ENCODE results near the gene JAG1.

JAG1 gene

GRCh38 chr20:10652185-10652584 is 21.6 kb downstream of the JAG1 start:
- no peak for DNase-seq

DNA sequence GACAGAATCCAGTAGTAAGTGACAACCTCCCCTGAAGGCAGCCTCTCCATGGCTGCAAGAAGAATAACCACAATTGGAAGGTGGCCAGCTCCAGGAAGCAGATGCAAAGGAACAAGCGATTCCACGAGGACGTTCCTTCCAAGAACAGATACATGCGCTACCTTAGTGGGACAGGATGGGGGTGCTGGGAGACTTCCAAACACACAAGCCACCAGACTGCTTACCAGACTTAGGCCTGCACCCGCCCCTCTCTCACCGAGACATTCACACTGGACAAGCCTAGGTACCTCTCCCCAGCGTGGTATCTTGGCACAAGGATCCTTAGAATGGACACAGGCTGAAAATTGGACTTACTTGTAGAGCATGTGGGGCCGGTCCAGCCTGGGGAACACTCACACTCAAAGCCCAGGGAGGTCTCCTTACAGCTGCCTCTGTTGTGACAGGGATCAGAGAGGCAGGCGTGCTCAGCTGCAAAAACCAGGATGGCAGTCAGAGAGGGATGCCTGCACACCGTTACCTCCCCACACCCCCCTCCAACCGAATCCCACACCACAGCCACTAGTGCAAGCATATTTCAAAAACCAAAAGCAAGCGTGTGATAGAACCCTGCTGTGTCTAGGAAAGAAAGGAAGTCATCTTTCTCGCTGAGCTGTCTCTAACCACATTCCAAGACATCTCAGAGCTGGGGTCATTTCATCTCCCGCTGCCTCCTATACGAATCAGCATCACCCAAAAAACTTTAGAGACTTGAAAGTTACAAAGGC is 22.4 kb downstream of the JAG1 start:
- no peak for DNase-seq

DNA sequence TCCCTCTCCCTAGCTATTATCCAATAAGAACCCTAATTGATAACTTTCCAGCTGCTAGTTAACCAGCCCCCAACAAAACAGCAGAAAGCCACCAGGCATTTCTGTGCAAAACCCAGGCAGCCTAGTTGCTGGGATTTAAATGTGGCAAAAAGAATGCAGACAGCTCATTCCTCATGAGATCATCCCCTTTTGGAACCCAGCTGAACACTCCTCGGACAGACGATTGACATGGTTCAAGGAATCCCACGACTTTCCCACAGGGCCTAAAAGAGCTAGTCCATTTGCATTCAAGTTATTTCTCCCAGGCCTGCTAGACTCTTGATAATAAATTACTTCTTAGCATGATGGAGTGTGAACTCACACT is 24.0 kb downstream of the JAG1 start:
- DNase-seq, result no peak

DNA sequence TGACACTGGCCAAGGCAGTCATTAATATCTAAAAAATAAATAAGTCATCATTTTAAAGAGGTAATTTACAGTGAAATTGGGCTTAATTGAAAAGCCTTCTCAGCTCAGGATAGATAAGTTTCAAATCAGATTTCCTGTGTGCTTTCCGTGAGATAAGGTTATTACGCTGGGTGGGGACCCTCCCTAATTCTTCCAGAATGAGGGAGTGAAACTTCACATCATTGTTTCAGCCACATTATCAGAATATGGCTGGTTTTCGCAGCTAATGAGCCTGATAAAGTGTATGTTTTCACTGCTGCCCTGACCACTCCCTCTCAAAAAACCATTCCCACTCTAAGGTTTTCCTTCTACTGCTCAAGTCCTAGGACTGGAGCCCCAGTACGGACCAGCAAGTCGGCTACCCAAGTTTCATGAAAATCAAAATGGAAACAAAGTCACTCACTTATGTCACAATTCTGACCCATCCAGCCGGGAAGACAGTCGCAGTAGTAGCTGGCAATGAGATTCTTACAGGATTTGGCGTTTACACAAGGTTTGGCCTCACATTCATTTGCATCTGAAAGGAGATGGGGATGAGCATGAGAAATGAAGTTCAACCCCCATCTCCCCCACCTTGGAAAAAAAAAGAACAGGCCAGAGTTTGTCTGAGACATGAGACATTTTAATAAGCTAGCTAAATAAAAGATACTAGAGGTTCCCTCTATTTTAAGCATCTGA is 24.6 kb downstream of the JAG1 start:
- no peak for DNase-seq

DNA sequence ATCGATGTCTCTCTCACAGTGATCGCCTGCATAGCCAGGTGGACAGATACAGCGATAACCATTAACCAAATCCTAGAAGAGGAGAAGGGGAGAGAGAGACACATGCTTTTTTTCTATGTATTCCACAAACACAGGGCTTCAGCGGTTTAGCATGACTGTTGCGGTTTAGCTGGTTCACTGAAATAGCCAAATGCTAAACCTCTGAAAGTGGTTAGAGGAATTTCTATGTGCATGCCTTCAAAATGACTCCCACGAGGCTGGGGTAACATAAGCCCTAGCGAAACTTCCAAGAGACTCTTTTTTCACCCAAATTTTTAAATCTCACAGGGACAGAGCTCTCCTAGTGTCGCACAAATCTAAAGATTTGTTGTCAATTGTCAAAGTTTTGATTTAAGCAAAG is 25.1 kb downstream of the JAG1 start:
- no peak for DNase-seq

GRCh38 chr20:10647909-10648308 is 25.9 kb downstream of the JAG1 start:
- no peak for DNase-seq

- no peak for DNase-seq
Measured at GRCh38 chr20:10647471-10647870, 26.3 kb downstream of the JAG1 start.

GRCh38 chr20:10646886-10647420 is 26.8 kb downstream of the JAG1 start:
- no peak for DNase-seq

DNA sequence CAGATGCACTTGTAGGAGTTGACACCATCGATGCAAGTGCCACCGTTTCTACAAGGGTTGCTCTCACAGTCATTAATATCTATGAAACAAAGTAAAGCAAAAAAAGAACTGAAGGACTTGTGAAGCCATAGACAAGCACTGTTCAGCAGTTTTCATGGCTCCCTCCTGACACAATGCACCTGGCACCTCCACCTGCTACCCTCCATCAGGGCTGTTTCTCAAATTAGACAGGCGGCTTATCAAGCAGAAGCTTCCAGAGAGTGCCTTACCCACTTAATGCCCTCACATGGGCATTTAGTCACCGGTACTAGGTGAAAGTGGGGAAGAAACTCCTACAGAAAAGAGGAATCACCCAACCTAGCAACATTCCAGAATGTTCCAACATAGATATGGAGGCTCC is 27.8 kb downstream of the JAG1 start:
- no peak for DNase-seq

DNA sequence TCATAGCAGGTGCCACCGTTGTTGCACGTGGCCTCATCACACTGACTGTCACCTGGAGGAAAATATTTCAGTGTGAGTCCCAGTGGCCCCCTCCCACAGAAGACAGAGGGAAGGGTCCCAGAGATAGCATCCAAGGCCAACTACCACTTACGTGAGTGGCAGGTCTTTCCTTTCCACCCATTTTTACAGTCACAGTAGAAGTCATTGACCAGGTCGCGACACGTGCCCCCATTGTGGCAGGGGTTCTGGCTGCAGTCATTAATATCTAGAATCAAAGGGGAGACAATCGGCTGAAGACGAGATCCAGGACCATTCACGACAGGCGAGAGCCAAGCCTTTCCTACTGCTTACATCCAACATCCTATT is 28.6 kb downstream of the JAG1 start:
- no peak for DNase-seq

DNA sequence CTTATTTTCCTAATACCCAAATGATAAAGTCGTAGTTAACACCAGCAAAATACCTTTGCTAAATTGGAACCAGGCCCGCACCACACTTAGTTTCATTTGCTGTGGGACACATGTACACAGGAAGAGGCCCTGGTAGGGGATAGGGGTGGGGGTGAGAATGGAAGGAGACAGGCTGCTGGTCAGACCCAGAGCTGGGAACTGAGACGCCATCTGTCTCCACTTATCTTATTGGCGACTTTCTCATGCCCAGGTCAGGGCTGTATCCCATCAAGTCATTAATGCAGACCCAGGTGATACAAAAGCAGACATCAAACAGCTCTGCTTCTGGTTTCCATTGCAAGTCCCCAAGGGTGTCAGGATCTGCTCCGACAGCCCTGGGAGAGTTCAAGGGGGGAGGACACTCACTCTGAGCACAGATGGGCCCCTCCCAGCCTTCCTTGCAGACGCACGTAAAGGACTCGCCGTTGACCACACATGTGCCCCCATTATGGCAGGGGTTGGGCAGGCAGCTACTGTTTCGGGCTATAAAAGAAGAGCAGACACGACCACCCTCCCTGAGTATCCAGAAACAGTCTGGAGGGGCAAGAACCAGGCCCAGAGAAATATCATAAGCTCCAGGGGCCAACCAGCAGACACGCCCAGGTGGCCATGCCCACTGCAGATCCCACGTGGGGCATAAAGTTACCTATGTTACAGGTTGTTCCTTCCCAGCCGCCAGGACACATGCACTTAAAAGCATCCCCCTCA is 29.2 kb downstream of the JAG1 start:
- DNase-seq, result no peak

DNA sequence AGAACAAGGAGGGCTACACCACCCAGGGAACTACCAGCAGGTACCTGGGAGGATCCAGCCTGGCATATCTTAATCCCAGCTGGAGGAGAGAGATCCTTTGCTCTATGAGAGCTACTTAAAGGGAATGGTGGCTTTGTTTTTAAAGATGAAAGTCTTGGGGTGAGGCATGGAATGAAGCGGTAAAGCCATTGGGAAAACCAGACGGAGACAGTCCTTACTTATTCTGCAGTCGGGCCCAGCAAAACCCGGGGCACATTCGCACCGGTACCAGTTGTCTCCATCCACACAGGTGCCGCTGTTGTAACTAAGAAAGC is 30.3 kb downstream of the JAG1 start:
- DNase-seq, result no peak

- DNase-seq, result no peak
Measured at GRCh38 chr20:10642856-10643559, 30.8 kb downstream of the JAG1 start.

- DNase-seq, result no peak
Measured at GRCh38 chr20:10641893-10642292, 31.9 kb downstream of the JAG1 start.

DNA sequence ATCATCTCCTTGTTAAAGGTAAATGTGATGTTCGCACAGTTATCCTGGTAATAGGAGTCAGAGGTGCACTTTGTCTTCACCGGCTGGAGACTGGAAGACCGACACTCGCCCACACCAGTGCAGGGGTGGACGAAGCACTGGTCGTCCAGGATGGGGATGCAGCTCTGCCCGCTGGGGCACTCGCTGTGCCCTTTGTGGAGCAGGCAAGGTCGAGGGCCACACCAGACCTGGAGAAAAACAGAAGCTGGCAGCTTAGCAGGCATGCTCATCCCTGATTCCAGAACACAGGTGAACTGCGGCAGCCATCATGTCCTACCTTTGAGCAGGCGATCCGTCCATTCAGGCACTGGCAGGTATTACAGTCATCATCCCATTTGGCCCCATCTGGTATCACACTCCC is 32.3 kb downstream of the JAG1 start:
- DNase-seq, result no peak

GRCh38 chr20:10640897-10641296 is 32.9 kb downstream of the JAG1 start:
- DNase-seq, result no peak

DNA sequence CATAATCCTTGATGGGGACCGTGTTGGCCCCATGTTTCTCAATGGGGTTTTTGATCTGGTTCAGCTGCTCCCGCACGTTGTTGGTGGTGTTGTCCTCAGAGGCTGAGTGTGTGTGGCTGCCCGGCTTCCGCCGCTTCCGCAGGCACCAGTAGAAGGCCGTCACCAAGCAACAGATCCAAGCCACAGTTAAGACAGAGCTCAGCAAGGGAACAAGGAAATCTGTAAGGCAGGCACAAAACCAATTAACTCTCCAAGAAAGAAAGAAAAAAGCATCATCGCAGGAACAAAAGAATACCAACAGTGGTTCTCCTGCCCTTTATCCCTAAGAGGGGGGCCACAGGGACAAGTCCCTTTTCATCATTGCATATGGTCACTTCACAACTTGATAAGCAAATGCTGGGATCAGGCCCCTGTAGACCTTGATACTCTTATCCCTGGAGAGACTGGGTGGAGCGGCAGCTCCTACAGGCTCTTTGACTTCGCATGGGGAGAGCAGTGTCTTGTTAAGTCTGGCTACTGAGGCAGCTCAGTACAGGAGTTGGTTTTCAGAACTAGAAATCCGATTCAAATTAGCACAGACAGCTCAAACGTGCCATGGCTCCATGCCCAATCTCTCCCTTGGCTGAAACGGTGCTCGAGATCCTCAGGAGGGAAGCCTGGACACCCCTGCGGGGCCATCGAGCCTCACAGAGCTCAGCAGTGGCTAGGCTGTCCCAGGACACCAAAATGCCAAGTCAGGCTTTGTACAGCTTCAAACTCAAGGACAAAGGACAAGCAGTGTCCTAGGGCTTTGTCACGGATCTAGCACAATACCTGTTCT is 33.9 kb downstream of the JAG1 start:
- no peak for DNase-seq

DNA sequence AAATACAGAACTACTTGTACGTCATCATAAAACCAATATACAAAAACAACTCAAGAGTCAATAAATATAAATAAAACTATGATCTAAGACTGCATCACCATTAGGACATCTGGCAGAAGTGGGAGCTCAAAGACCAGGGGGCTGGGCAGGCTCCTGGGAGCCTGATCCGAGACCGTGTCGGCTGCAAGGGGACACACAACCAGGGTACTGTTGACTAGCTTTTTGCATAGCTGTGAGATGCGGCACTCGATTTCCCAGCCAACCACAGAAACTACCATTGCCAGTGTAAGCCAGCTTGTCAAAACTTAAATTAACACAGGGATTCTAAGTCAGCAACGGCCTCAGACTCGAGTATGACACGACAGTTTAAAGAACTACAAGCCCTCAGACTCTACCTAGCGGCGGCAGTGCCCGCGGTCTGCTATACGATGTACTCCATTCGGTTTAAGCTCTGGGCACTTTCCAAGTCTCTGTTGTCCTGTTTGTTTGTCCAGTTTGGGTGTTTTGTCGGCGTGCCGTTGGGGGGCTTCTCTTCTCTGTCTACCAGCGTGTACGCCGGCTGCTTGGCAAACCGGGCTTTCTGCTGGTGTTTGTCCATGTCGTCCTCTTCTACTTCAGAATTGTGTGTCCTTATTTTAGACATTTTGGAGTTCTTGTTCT is 34.6 kb downstream of the JAG1 start:
- DNase-seq, result no peak

DNA sequence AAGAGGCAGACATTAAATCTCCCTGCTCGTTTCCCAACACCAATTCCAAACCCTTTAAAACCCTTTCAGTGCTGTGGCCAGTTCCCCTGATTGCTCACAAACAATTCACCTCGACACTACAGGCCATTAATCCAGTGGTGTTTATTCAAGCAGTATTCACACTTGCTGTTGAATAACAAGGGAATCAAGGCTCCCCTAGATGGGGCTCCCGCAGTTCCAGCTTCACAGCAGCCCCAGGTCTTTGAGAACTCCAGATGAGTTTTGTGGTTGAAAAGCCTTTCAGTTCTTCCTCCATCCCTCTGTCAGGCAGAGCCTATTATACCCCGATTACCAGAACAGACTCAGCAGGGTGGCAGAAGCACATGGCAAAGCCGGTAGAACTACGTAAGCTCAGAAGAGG is 36.2 kb downstream of the JAG1 start:
- no peak for DNase-seq

DNA sequence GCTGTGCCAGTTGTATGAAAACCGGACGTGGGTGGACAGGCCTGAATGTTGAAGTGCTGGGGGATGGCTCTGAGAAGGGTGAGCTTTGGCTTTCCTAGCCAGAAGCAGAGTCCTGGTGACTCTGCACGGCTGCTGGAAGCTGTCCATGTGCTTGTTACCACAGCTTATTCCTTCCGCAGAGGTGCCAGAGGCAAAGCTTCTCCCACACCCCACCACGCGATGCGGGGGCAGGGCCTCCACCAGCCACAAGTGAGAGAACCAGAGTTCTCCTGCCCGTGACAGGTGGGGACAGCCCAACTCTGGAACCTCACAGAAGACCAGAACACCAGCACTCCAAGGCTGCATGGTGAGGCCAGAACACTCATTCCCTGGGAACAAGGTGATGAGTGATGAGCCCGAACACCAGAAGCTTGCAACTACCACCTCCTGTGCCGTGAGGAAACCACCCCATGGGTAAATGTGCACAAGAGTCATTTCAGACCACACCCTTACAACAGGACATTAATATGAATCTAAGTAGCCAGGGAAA is 36.7 kb downstream of the JAG1 start:
- DNase-seq, result no peak

- DNase-seq, result no peak
Measured at GRCh38 chr20:10636326-10636818, 37.4 kb downstream of the JAG1 start.

Measured in CD4-positive, alpha-beta T cell treated with Interleukin-6 for 4 hours (primary cell).